HepG2 (cell line): ENCODE data around the gene MAP3K20. TPM values are rescaled to one million over a fixed set of nuclear protein-coding genes. Genes with fewer than 3 reads are reported as not detected.
A peak's percentile ranks its signal among the peaks of the same experiment; 100 is the strongest.

Source experiments
- ARNTL ChIP-seq: sonication (generic); formaldehyde crosslinking; IDR thresholded peaks from 2 replicates; pipeline ENCODE4 v1.4.0; 2020; ENCODE audit warnings: mild to moderate bottlenecking, missing genetic modification reagents
- CBFB ChIP-seq: sonication (generic); formaldehyde crosslinking; IDR thresholded peaks from 2 replicates; pipeline ENCODE4 v1.4.0; 2020; ENCODE audit warnings: missing genetic modification reagents
- CEBPB ChIP-seq: IDR thresholded peaks from 2 replicates; pipeline ENCODE4 v1.6.1; 2011; ENCODE audit warnings: low read depth, low read length, improper control_type of control experiment, borderline replicate concordance
- CHD2 ChIP-seq: IDR thresholded peaks from 2 replicates; pipeline ENCODE4 v1.6.1; 2011; ENCODE audit warnings: low read depth, low read length, improper control_type of control experiment
- CTCF ChIP-seq: sonication (generic); formaldehyde crosslinking; IDR thresholded peaks from 2 replicates; pipeline ENCODE4 v1.5.0; 2020; ENCODE audit warnings: mild to moderate bottlenecking, missing genetic modification reagents, moderate library complexity
- DNMT3B ChIP-seq: conservative IDR thresholded peaks from 2 replicates; pipeline ENCODE4 v1.6.1; 2016; ENCODE audit warnings: missing biosample characterization, control low read depth
- E2F1 ChIP-seq: sonication (generic); formaldehyde crosslinking; IDR thresholded peaks from 2 replicates; pipeline ENCODE4 v1.5.0; 2020; ENCODE audit warnings: missing genetic modification reagents
- EHMT2 ChIP-seq: fragments of 200-600 bp; sonication (generic); IDR thresholded peaks from 2 replicates; pipeline ENCODE4 v1.7.0; 2017; ENCODE audit warnings: antibody characterized with exemption, low read depth, low read length, borderline replicate concordance
- ETV5 ChIP-seq: IDR thresholded peaks from 2 replicates; pipeline ENCODE4 v1.6.1; 2018; ENCODE audit warnings: missing biosample characterization, missing genetic modification reagents, inconsistent platforms, borderline replicate concordance
- GABPB1 ChIP-seq: IDR thresholded peaks from 2 replicates; pipeline ENCODE4 v1.6.1; 2016; ENCODE audit warnings: mild to moderate bottlenecking, missing genetic modification reagents, moderate library complexity, missing compliant biosample characterization
- HMGXB3 ChIP-seq: sonication (generic); formaldehyde crosslinking; IDR thresholded peaks from 2 replicates; pipeline ENCODE4 v1.4.0; 2020; ENCODE audit warnings: missing genetic modification reagents, borderline replicate concordance
- IRF1 ChIP-seq: sonication (generic); formaldehyde crosslinking; IDR thresholded peaks from 2 replicates; pipeline ENCODE4 v1.4.0; 2020; ENCODE audit warnings: low read depth, mild to moderate bottlenecking, missing genetic modification reagents
- MTF1 ChIP-seq: sonication (generic); formaldehyde crosslinking; IDR thresholded peaks from 2 replicates; pipeline ENCODE4 v1.5.0; 2020; ENCODE audit warnings: missing genetic modification reagents
- NBN ChIP-seq: fragments of 450-650 bp; conservative IDR thresholded peaks from 2 replicates; pipeline ENCODE4 v1.6.1; 2017
- NCOR1 ChIP-seq: fragments of 200-600 bp; sonication (generic); IDR thresholded peaks from 2 replicates; pipeline ENCODE4 v1.7.0; 2017; ENCODE audit warnings: antibody characterized with exemption, low read length, borderline replicate concordance
- NFATC3 ChIP-seq: sonication (generic); formaldehyde crosslinking; IDR thresholded peaks from 2 replicates; pipeline ENCODE4 v1.5.1; 2020; ENCODE audit warnings: mild to moderate bottlenecking, missing genetic modification reagents
- PCBP1 ChIP-seq: fragments of 200-400 bp; formaldehyde crosslinking; IDR thresholded peaks from 2 replicates; pipeline ENCODE4 v1.6.1; 2017; ENCODE audit warnings: mild to moderate bottlenecking, low read depth, low read length, borderline replicate concordance
- PREB ChIP-seq: sonication (generic); formaldehyde crosslinking; IDR thresholded peaks from 2 replicates; pipeline ENCODE4 v1.4.0; 2020; ENCODE audit warnings: missing genetic modification reagents
- SMAD3 ChIP-seq: sonication (generic); formaldehyde crosslinking; IDR thresholded peaks from 2 replicates; pipeline ENCODE4 v1.4.0; 2020; ENCODE audit warnings: missing genetic modification reagents
- THYN1 ChIP-seq: sonication (generic); formaldehyde crosslinking; IDR thresholded peaks from 2 replicates; pipeline ENCODE4 v1.8.1; 2023; ENCODE audit warnings: low read depth, mild to moderate bottlenecking, moderate library complexity, missing genetic modification reagents, borderline replicate concordance
- ZNF614 ChIP-seq: IDR thresholded peaks from 2 replicates; pipeline ENCODE4 v1.6.1; 2018; ENCODE audit warnings: missing biosample characterization, missing genetic modification reagents, inconsistent platforms, borderline replicate concordance
- ZNF768 ChIP-seq: sonication (generic); formaldehyde crosslinking; IDR thresholded peaks from 2 replicates; pipeline ENCODE4 v1.4.0; 2020; ENCODE audit warnings: missing genetic modification reagents
- ZSCAN21 ChIP-seq: sonication (generic); formaldehyde crosslinking; IDR thresholded peaks from 2 replicates; pipeline ENCODE4 v1.8.0; 2022; ENCODE audit warnings: mild to moderate bottlenecking, missing genetic modification reagents, moderate library complexity, borderline replicate concordance
- polyA plus RNA-seq, 8 experiments: library from polyadenylated mRNA; depleted of rRNA in 3 of 8; stranded (reverse) in 7 of 8; unstranded in 1 of 8; fragments of >200 nt; fragmentation: Illumina TruSeq in 4 of 8; extraction: Trizol in 4 of 8; gene quantifications; 2 replicates each; pipeline versions ENCODE4 v1.2.1 to v1.2.3, GENCODE V29; 2011 to 2016; ENCODE audit warnings: low read depth in 4 of 8, missing spikeins in 1 of 8, mixed read lengths in 1 of 8; ENCODE audit not compliant: insufficient read depth in 1 of 8
- total RNA-seq, 5 experiments: library from RNA; depleted of rRNA; stranded (reverse); fragments of >200 nt; fragmentation: Illumina TruSeq; extraction: Trizol; gene quantifications; 2 replicates each; pipeline ENCODE4 v1.2.3, GENCODE V29; 2016; ENCODE audit warnings: low read depth in 1 of 5

The MAP3K20 gene
- total and polyA plus RNA-seq, 2 of the 13 experiments (the other 11 are each of a cell fraction or from before 2014, with no cell fraction given) = 5.2 to 13.5 TPM

- TF ChIP-seq E2F1 (CRISPR knock-in tag) = no peak
- no peak for TF ChIP-seq CTCF (CRISPR knock-in tag)
- peak; percentile 74; the same call in 1 of the 2 replicates for TF ChIP-seq EHMT2
- TF ChIP-seq CBFB = no peak
- TF ChIP-seq ZNF768 (CRISPR knock-in tag) = no peak
- no peak for TF ChIP-seq SMAD3 (CRISPR knock-in tag)
- peak; percentile 62 for TF ChIP-seq CEBPB
- TF ChIP-seq NCOR1 = no peak
- no peak for TF ChIP-seq GABPB1
- no peak for TF ChIP-seq THYN1
- no peak for TF ChIP-seq DNMT3B (CRISPR knock-in tag)
- no peak for TF ChIP-seq MTF1
- TF ChIP-seq ZNF614 (CRISPR knock-in tag) = peak; percentile 41; the same call in 1 of the 2 replicates
- no peak for TF ChIP-seq CHD2
- TF ChIP-seq NFATC3 (CRISPR knock-in tag) = no peak
- TF ChIP-seq PREB = no peak
- no peak for TF ChIP-seq NBN
- TF ChIP-seq HMGXB3 (CRISPR knock-in tag) = no peak
- peak; percentile 34; the same call in 1 of the 2 replicates for TF ChIP-seq ETV5 (CRISPR knock-in tag)
- TF ChIP-seq PCBP1 = no peak
- no peak for TF ChIP-seq ARNTL
- no peak for TF ChIP-seq IRF1 (CRISPR knock-in tag)
- TF ChIP-seq ZSCAN21 = no peak
These were observed 17.0 kb upstream of the MAP3K20 start (continued) for GRCh38 chr2:173058673-173059072.
